Amniotic epithelial cell (primary cell): ENCODE data around the gene ZNF76.

Experiments
- DNase-seq: peaks from one replicate; pipeline ENCODE4 v3.0.0-alpha.2; 2010; ENCODE audit warnings: low read depth

ZNF76 gene

GRCh38 chr6:35259194-35259947, at the start of gene ZNF76:
Gene ZNF76 (plus strand): TSS chr6:35259735. CDS start chr6:35281152, 21,417 bp downstream.
- peak; percentile 92 for DNase-seq

GRCh38 chr6:35213298-35213791, 46.2 kb upstream of the ZNF76 start:
- no peak for DNase-seq

- peak; percentile 20 for DNase-seq
These were observed 45.4 kb upstream of the ZNF76 start, which contains the start of gene SCUBE3 for GRCh38 chr6:35213824-35214756. Gene SCUBE3 (plus strand): TSS chr6:35213956. CDS start chr6:35214419, 463 bp downstream.

- no peak for DNase-seq
These were observed 44.5 kb upstream of the ZNF76 start for GRCh38 chr6:35214869-35215664.

GRCh38 chr6:35215665-35216411, 43.7 kb upstream of the ZNF76 start:
- DNase-seq = peak; percentile 37

GRCh38 chr6:35216412-35216732, 43.2 kb upstream of the ZNF76 start:
- DNase-seq = no peak

- no peak for DNase-seq
These were observed 42.4 kb upstream of the ZNF76 start for GRCh38 chr6:35216851-35217811.

- no peak for DNase-seq
These were observed 41.5 kb upstream of the ZNF76 start for GRCh38 chr6:35218021-35218420.

- DNase-seq = no peak
These were observed 41.1 kb upstream of the ZNF76 start for GRCh38 chr6:35218456-35218855.

- DNase-seq = peak; percentile 28
These were observed 39.7 kb upstream of the ZNF76 start for GRCh38 chr6:35219683-35220326.

- DNase-seq = no peak
These were observed 38.8 kb upstream of the ZNF76 start for GRCh38 chr6:35220711-35221110.

- no peak for DNase-seq
These were observed 36.1 kb upstream of the ZNF76 start for GRCh38 chr6:35223396-35223795.

GRCh38 chr6:35224720-35225119, 34.8 kb upstream of the ZNF76 start:
- DNase-seq = peak; percentile 33

GRCh38 chr6:35228481-35228880, 31.1 kb upstream of the ZNF76 start:
- no peak for DNase-seq

- DNase-seq = no peak
These were observed 30.2 kb upstream of the ZNF76 start for GRCh38 chr6:35229304-35229703.

- DNase-seq = peak; percentile 21
These were observed 29.0 kb upstream of the ZNF76 start for GRCh38 chr6:35230498-35230897.

- DNase-seq = no peak
These were observed 28.6 kb upstream of the ZNF76 start for GRCh38 chr6:35230950-35231349.

- DNase-seq = no peak
These were observed 28.0 kb upstream of the ZNF76 start for GRCh38 chr6:35231563-35231962.

- no peak for DNase-seq
These were observed 24.6 kb upstream of the ZNF76 start for GRCh38 chr6:35234901-35235300.

GRCh38 chr6:35236223-35236622, 23.3 kb upstream of the ZNF76 start:
- no peak for DNase-seq
